H1 (cell line): Measurements from ENCODE around the gene TMEM135. TPM values are rescaled to one million over a fixed set of nuclear protein-coding genes. Genes with fewer than 3 reads are reported as not detected.

Experiments used
- CTCF ChIA-PET: fragments of 300-600 bp; sonication (Branson Sonifier 250); formaldehyde crosslinking; loops from one replicate; lab custom pipeline; 2021; ENCODE audit not compliant: partially characterized antibody; lab: Charles Lee
- POLR2A ChIA-PET: fragments of 300-600 bp; sonication (Branson Sonifier 250); formaldehyde crosslinking; loops from one replicate; lab custom pipeline; 2021; ENCODE audit warnings: inconsistent platforms; ENCODE audit not compliant: partially characterized antibody; lab: Charles Lee
- DNase-seq, 2 experiments: peaks; one replicate each; pipeline versions ENCODE4 v3.0.0 to v3.0.0-alpha.2; 2010 to 2022; ENCODE audit warnings: low spot score in 2 of 2, low read depth in 1 of 2, mixed read lengths in 1 of 2
- FAIRE-seq: peaks from 2 replicates; lab custom pipeline; 2011; peaks lifted over from hg19 to GRCh38; lab: Jason Lieb, UNC
- H2AFZ ChIP-seq: 2 replicates; pipeline ENCODE4 v1.8.1; 2012; ENCODE audit warnings: low read length, inconsistent platforms
- H2AK5ac ChIP-seq: 2 replicates; pipeline ENCODE4 v1.6.1; 2013; ENCODE audit warnings: low read depth, low read length
- H2BK120ac ChIP-seq: replicated peaks from 2 replicates; pipeline ENCODE3; 2013; ENCODE audit warnings: low read depth, low read length, inconsistent platforms
- H2BK12ac ChIP-seq: 2 replicates; pipeline ENCODE4 v1.6.1; 2013; ENCODE audit warnings: low read depth, low read length
- H2BK15ac ChIP-seq: 2 replicates; pipeline ENCODE4 v1.6.1; 2013; ENCODE audit warnings: low read length
- H2BK20ac ChIP-seq: 2 replicates; pipeline ENCODE4 v1.6.1; 2013; ENCODE audit warnings: low read length
- H2BK5ac ChIP-seq: 2 replicates; pipeline ENCODE4 v1.6.1; 2013; ENCODE audit warnings: low read depth, low read length
- H3K14ac ChIP-seq: 2 replicates; pipeline ENCODE4 v1.6.1; 2013; ENCODE audit warnings: inconsistent platforms; ENCODE audit not compliant: insufficient read length
- H3K18ac ChIP-seq: 2 replicates; pipeline ENCODE4 v1.6.1; 2013; ENCODE audit warnings: low read length; ENCODE audit errors: extremely low read depth
- H3K23ac ChIP-seq: 2 replicates; pipeline ENCODE4 v1.6.1; 2013; ENCODE audit warnings: inconsistent platforms; ENCODE audit not compliant: insufficient read length
- H3K23me2 ChIP-seq: 2 replicates; pipeline ENCODE4 v1.6.1; 2013; ENCODE audit warnings: low read depth, low read length
- H3K27ac ChIP-seq: 2 replicates; pipeline ENCODE4 v1.6.1; 2011; ENCODE audit warnings: low read depth, low read length, inconsistent platforms
- H3K27me3 ChIP-seq, 4 experiments: replicated peaks in 1 of 4; 1 replicate in 1 of 4; 2 replicates in 3 of 4; pipeline versions ENCODE4 v1.6.1 to v1.8.1; 2011 to 2013; ENCODE audit warnings: low read length in 3 of 4, mild to moderate bottlenecking in 3 of 4, inconsistent platforms in 2 of 4, mixed read lengths in 2 of 4, moderate library complexity in 1 of 4; ENCODE audit not compliant: control insufficient read depth in 3 of 4, insufficient read depth in 3 of 4; ENCODE audit errors: extremely low read depth in 1 of 4
- H3K36me3 ChIP-seq, 4 experiments: 2 replicates each; pipeline versions ENCODE4 v1.6.1 to v1.8.1; 2011 to 2013; ENCODE audit warnings: mild to moderate bottlenecking in 4 of 4, low read length in 3 of 4, moderate library complexity in 2 of 4, control low read depth in 1 of 4, inconsistent platforms in 1 of 4; ENCODE audit not compliant: insufficient read depth in 4 of 4, control insufficient read depth in 2 of 4
- H3K4ac ChIP-seq: replicated peaks from 2 replicates; pipeline ENCODE3; 2013; ENCODE audit warnings: low read length, low read depth, mixed read lengths, inconsistent platforms; ENCODE audit not compliant: insufficient read length
- H3K4me1 ChIP-seq, 4 experiments: replicated peaks in 1 of 4; 1 replicate in 1 of 4; 2 replicates in 3 of 4; pipeline versions ENCODE4 v1.6.1 to v1.8.1; 2011 to 2013; ENCODE audit warnings: low read length in 3 of 4, inconsistent platforms in 2 of 4, mixed read lengths in 1 of 4; ENCODE audit not compliant: insufficient read depth in 4 of 4, control insufficient read depth in 3 of 4
- H3K4me2 ChIP-seq, 2 experiments: 2 replicates each; pipeline versions ENCODE4 v1.6.1 to v1.8.1; 2011 to 2013; ENCODE audit warnings: low read depth in 2 of 2, low read length in 2 of 2, control low read depth in 1 of 2, inconsistent platforms in 1 of 2, mild to moderate bottlenecking in 1 of 2; ENCODE audit not compliant: insufficient read depth in 1 of 2
- H3K4me3 ChIP-seq, 4 experiments: fragments of 200-600, 300-600 bp in 1 of 4; sonication (generic), shearing (Covaris generic), sonication (Bioruptor Twin) in 1 of 4; 2 replicates each; pipeline versions ENCODE4 v1.5.1 to v1.8.1; 2011 to 2016; ENCODE audit warnings: low read length in 4 of 4, low read depth in 3 of 4, control low read depth in 2 of 4, inconsistent platforms in 2 of 4, mild to moderate bottlenecking in 2 of 4, mixed read lengths in 1 of 4, moderate library complexity in 1 of 4; ENCODE audit not compliant: insufficient read depth in 2 of 4; ENCODE audit errors: extremely low read depth in 1 of 4
- H3K56ac ChIP-seq: replicated peaks from 2 replicates; pipeline ENCODE3; 2013; ENCODE audit warnings: low read depth, mild to moderate bottlenecking, mixed read lengths, low read length, inconsistent platforms; ENCODE audit not compliant: insufficient read length
- H3K79me1 ChIP-seq: 2 replicates; pipeline ENCODE4 v1.6.1; 2013; ENCODE audit warnings: low read depth, low read length, control low read depth
- H3K79me2 ChIP-seq, 2 experiments: 2 replicates each; pipeline versions ENCODE4 v1.6.1 to v1.8.1; 2012 to 2013; ENCODE audit warnings: low read length in 2 of 2, mild to moderate bottlenecking in 2 of 2, inconsistent platforms in 1 of 2; ENCODE audit not compliant: insufficient read depth in 2 of 2, control insufficient read depth in 1 of 2
- H3K9ac ChIP-seq, 4 experiments: replicated peaks in 1 of 4; 1 replicate in 1 of 4; 2 replicates in 3 of 4; pipeline versions ENCODE4 v1.6.1 to v1.8.1; 2011 to 2013; ENCODE audit warnings: low read depth in 3 of 4, low read length in 3 of 4, control low read depth in 2 of 4, mild to moderate bottlenecking in 2 of 4, moderate library complexity in 2 of 4, inconsistent platforms in 1 of 4; ENCODE audit errors: extremely low read depth in 1 of 4
- H3K9me3 ChIP-seq, 2 experiments: 2 replicates each; pipeline versions ENCODE4 v1.6.1 to v1.8.1; 2012 to 2013; ENCODE audit warnings: mild to moderate bottlenecking in 2 of 2, moderate library complexity in 2 of 2, control low read depth in 1 of 2, inconsistent platforms in 1 of 2, low read depth in 1 of 2, low read length in 1 of 2, mixed read lengths in 1 of 2; ENCODE audit not compliant: insufficient read depth in 2 of 2
- H4K20me1 ChIP-seq, 2 experiments: replicated peaks in 1 of 2; 2 replicates each; pipeline versions ENCODE3 to v1.8.1; 2011 to 2013; ENCODE audit warnings: inconsistent platforms in 2 of 2, low read length in 2 of 2, mild to moderate bottlenecking in 1 of 2; ENCODE audit not compliant: insufficient read depth in 2 of 2, control insufficient read depth in 1 of 2
- H4K5ac ChIP-seq: 2 replicates; pipeline ENCODE4 v1.6.1; 2013; ENCODE audit warnings: low read length, low read depth, mixed read lengths, inconsistent platforms; ENCODE audit not compliant: insufficient read length
- H4K8ac ChIP-seq: 2 replicates; pipeline ENCODE4 v1.8.0; 2013; ENCODE audit warnings: mild to moderate bottlenecking, moderate library complexity, low read length, inconsistent platforms; ENCODE audit not compliant: insufficient read depth; ENCODE audit errors: extremely low read depth
- H4K91ac ChIP-seq: replicated peaks from 2 replicates; pipeline ENCODE3; 2013; ENCODE audit warnings: low read length, mixed read lengths, inconsistent platforms; ENCODE audit not compliant: insufficient read length
- HDAC2 ChIP-seq, 2 experiments: fragments of 300-600 bp in 1 of 2; sonication (generic) in 1 of 2; IDR thresholded peaks; 2 replicates each; pipeline ENCODE4 v1.6.1; 2011 to 2012; ENCODE audit warnings: low read depth in 2 of 2, low read length in 2 of 2, mild to moderate bottlenecking in 2 of 2, moderate library complexity in 2 of 2, borderline replicate concordance in 1 of 2, inconsistent platforms in 1 of 2
- SIRT6 ChIP-seq: IDR thresholded peaks from one replicate; pipeline ENCODE4 v1.7.1; 2012; ENCODE audit warnings: low read length, inconsistent platforms
- SUZ12 ChIP-seq: fragments of 200-600 bp; sonication (generic); IDR thresholded peaks from 2 replicates; pipeline ENCODE4 v1.6.1; 2012; ENCODE audit warnings: mild to moderate bottlenecking, inconsistent platforms, low read length, moderate library complexity, mixed read lengths
- WGBS, 2 experiments: shearing (Covaris generic) in 1 of 2; methylation state at CpG; one replicate each; pipeline versions ENCODE4 v1.1.6 to v1.1.7; 2013 to 2015; ENCODE audit warnings: low lambda C conversion rate in 2 of 2, mixed read lengths in 2 of 2, inconsistent platforms in 1 of 2, low coverage in 1 of 2, missing lambda C conversion rate in 1 of 2; ENCODE audit not compliant: insufficient replicate concordance in 2 of 2, insufficient coverage in 1 of 2, insufficient read length in 1 of 2; ENCODE audit errors: extremely low coverage in 1 of 2, missing lambda C conversion rate in 1 of 2; 5-methylcytosine and 5-hydroxymethylcytosine counted together
- polyA plus RNA-seq, 7 experiments: library from polyadenylated mRNA; depleted of rRNA in 3 of 7; stranded (reverse) in 5 of 7; unstranded in 2 of 7; fragments of >200 nt in 5 of 7; fragments of 200-250 nt in 2 of 7; gene quantifications; 1 replicate in 5 of 7; 2 replicates in 1 of 7; 4 replicates in 1 of 7; pipeline versions ENCODE4 v1.2.1 to v1.2.3, GENCODE V29; 2011 to 2013; ENCODE audit warnings: missing spikeins in 2 of 7, mixed read lengths in 2 of 7
- total RNA-seq: library from RNA; stranded (reverse); fragmentation: NEBNext Ultra II Directional; extraction: Animal tissue kit (Norgen Biotek cat#: 25700); gene quantifications from 2 replicates; pipeline ENCODE4 v1.2.1, GENCODE V29; 2021
- TF ChIP-seq, protein P1 (sequence below), 3 experiments: IDR thresholded peaks; 1 replicate in 2 of 3; 2 replicates in 1 of 3; pipeline versions ENCODE4 v1.5.1 to v1.6.1; 2011; ENCODE audit warnings: low read length in 3 of 3, mild to moderate bottlenecking in 3 of 3, inconsistent platforms in 2 of 3, low read depth in 1 of 3, moderate library complexity in 1 of 3; ENCODE audit not compliant: insufficient read depth in 1 of 3; ENCODE audit errors: control extremely low read depth in 1 of 3

Gene TMEM135
- total and polyA plus RNA-seq, 2 of the 8 experiments (the other 6 are each of a cell fraction or from before 2014, with no cell fraction given): 9.3 to 31.3 TPM

DNA sequence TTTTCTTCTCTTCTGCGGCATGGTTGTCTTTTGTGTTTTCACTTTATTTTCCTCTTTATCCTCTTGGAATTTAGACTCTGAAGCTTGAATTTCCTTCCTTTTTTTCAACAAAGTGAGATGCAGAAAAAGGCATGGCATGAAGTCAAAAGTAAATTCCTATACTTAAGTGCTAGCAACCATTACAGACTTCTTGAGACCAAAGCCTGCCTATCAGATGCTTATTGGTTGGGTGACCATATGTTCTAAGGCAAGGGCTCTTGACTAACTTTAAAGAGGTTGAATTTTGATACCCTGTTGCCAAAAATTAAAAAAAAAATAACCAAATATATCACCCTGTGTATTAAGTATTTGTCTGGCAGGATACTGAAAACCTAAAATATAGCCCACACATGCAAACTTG is 237.4 kb downstream of the TMEM135 start:
- Histone ChIP-seq H2BK20ac (no peak overlapping the region), H2AK5ac (no peak overlapping the region), H3K9ac (no peak overlapping the region), H3K4me3 (no peak overlapping the region), H3K18ac (no peak overlapping the region), H4K5ac (no peak overlapping the region), H4K91ac (no peak overlapping the region), H3K27me3 (no peaks in the 10 kb centered on the region), H3K14ac (no peak overlapping the region), H3K4me2 (no peak overlapping the region), H2BK5ac (no peak overlapping the region), H3K4ac (no peak overlapping the region), H3K36me3 (no peaks in the 10 kb centered on the region), H2AFZ (no peak overlapping the region), H2BK12ac (no peak overlapping the region), H3K4me1 (no peaks in the 10 kb centered on the region), H3K79me2 (no peaks in the 10 kb centered on the region), H4K20me1 (no peaks in the 10 kb centered on the region), H3K79me1 (no peaks in the 10 kb centered on the region), H3K23me2 (no peaks in the 10 kb centered on the region), H2BK15ac (no peak overlapping the region), H4K8ac (no peak overlapping the region), H3K23ac (no peak overlapping the region), H2BK120ac (no peak overlapping the region), H3K27ac (no peak overlapping the region), H3K9me3 (no peaks in the 10 kb centered on the region), H3K56ac (no peak overlapping the region)
- no peak for DNase-seq
- TF ChIP-seq HDAC2 (IDR thresholded peaks at IDR 0.05; ENCODE audit: borderline replicate concordance in 1 of 2, low read depth in 2 of 2, low read length in 2 of 2) (no peak), SUZ12 (no peak), SIRT6 (no peak)
- TF ChIP-seq, protein P1, sequence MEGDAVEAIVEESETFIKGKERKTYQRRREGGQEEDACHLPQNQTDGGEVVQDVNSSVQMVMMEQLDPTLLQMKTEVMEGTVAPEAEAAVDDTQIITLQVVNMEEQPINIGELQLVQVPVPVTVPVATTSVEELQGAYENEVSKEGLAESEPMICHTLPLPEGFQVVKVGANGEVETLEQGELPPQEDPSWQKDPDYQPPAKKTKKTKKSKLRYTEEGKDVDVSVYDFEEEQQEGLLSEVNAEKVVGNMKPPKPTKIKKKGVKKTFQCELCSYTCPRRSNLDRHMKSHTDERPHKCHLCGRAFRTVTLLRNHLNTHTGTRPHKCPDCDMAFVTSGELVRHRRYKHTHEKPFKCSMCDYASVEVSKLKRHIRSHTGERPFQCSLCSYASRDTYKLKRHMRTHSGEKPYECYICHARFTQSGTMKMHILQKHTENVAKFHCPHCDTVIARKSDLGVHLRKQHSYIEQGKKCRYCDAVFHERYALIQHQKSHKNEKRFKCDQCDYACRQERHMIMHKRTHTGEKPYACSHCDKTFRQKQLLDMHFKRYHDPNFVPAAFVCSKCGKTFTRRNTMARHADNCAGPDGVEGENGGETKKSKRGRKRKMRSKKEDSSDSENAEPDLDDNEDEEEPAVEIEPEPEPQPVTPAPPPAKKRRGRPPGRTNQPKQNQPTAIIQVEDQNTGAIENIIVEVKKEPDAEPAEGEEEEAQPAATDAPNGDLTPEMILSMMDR (IDR thresholded peaks at IDR 0.05; ENCODE audit: control extremely low read depth in 1 of 3, insufficient read depth in 1 of 3, low read depth in 1 of 3, low read length in 3 of 3): no peak
- 92% methylated on average over 1 of the region's 1 CpG; no CpG with 5 or more reads in 1 of the 2 experiments for whole genome bisulfite sequencing, 2 experiments
- CTCF ChIA-PET: no interaction called here
- POLR2A ChIA-PET: no interaction called here
- no peak for FAIRE-seq
